ENCODE data around the gene IMMP2L.

Gene IMMP2L

DNA sequence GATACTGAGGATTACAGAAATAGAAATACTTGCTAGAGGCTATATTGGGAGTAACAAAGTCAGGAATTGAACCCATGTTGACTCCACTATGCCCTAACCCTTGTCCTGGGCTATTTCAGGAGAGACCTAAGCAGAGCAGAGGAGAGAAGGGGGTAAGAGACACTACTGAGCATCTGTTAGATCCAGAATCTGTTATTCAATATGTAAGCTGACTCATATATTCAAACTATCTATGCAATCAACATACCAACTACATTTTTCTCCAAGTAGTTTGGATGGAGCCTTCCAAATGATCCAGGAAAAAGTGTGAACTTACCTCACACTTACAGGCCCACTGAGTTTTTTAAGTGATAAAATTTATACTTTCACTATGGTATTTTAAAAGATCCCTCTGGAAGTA, 216.1 kb downstream of the IMMP2L start:
- TF ChIP-seq, protein P1, sequence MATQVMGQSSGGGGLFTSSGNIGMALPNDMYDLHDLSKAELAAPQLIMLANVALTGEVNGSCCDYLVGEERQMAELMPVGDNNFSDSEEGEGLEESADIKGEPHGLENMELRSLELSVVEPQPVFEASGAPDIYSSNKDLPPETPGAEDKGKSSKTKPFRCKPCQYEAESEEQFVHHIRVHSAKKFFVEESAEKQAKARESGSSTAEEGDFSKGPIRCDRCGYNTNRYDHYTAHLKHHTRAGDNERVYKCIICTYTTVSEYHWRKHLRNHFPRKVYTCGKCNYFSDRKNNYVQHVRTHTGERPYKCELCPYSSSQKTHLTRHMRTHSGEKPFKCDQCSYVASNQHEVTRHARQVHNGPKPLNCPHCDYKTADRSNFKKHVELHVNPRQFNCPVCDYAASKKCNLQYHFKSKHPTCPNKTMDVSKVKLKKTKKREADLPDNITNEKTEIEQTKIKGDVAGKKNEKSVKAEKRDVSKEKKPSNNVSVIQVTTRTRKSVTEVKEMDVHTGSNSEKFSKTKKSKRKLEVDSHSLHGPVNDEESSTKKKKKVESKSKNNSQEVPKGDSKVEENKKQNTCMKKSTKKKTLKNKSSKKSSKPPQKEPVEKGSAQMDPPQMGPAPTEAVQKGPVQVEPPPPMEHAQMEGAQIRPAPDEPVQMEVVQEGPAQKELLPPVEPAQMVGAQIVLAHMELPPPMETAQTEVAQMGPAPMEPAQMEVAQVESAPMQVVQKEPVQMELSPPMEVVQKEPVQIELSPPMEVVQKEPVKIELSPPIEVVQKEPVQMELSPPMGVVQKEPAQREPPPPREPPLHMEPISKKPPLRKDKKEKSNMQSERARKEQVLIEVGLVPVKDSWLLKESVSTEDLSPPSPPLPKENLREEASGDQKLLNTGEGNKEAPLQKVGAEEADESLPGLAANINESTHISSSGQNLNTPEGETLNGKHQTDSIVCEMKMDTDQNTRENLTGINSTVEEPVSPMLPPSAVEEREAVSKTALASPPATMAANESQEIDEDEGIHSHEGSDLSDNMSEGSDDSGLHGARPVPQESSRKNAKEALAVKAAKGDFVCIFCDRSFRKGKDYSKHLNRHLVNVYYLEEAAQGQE (IDR thresholded peaks at IDR 0.05; ENCODE audit: insufficient read depth in 1 of 2, low read depth in 2 of 2, low read length in 2 of 2), result no peak

DNA sequence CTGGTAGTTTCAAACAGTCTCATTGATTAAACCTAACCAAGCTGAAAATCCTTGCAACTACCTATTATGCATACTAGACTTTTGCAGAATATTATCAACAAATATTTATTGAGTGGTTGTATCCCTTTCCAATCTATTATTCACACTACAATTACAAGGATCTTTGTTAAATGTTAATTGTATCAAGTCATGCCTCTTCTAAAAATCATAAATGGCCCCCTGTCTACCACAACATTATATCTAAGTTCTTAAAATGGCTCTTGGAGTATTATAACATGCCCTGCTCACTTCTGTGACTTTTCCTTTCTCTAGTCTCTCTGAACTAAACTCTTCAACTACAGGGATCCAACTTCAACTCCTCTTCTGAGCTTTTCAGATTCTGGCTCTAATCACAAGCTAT, 219.3 kb downstream of the IMMP2L start:
- TF ChIP-seq TAF1 (IDR thresholded peaks at IDR 0.05; ENCODE audit: borderline replicate concordance, insufficient read depth, low read length) (no peak), FOXP2 (optimal IDR thresholded peaks at IDR 0.05; ENCODE audit: borderline replicate concordance, extremely low read depth, extremely low read length, insufficient read depth) (no peak), POLR2AphosphoS5 (IDR thresholded peaks at IDR 0.05; ENCODE audit: low read depth, low read length) (no peak), SIN3A (IDR thresholded peaks at IDR 0.05; ENCODE audit: borderline replicate concordance, insufficient read depth, low read length) (no peak)
- TF ChIP-seq, protein P1 (IDR thresholded peaks at IDR 0.05; ENCODE audit: insufficient read depth in 1 of 2, low read depth in 2 of 2, low read length in 2 of 2), result no peak

- TF ChIP-seq FOXP2 (optimal IDR thresholded peaks at IDR 0.05; ENCODE audit: borderline replicate concordance, extremely low read depth, extremely low read length, insufficient read depth) (no peak), SIN3A (IDR thresholded peaks at IDR 0.05; ENCODE audit: borderline replicate concordance, insufficient read depth, low read length) (no peak), POLR2AphosphoS5 (IDR thresholded peaks at IDR 0.05; ENCODE audit: low read depth, low read length) (no peak), TAF1 (IDR thresholded peaks at IDR 0.05; ENCODE audit: borderline replicate concordance, insufficient read depth, low read length) (no peak)
- TF ChIP-seq, protein P1 (IDR thresholded peaks at IDR 0.05; ENCODE audit: insufficient read depth in 1 of 2, low read depth in 2 of 2, low read length in 2 of 2), result no peak
Measured at GRCh38 chr7:111339006-111339405, 223.3 kb downstream of the IMMP2L start.

- TF ChIP-seq SIN3A (IDR thresholded peaks at IDR 0.05; ENCODE audit: borderline replicate concordance, insufficient read depth, low read length) (no peak), POLR2AphosphoS5 (IDR thresholded peaks at IDR 0.05; ENCODE audit: low read depth, low read length) (no peak), FOXP2 (optimal IDR thresholded peaks at IDR 0.05; ENCODE audit: borderline replicate concordance, extremely low read depth, extremely low read length, insufficient read depth) (no peak)
Measured at GRCh38 chr7:111333010-111333409, 229.3 kb downstream of the IMMP2L start.

DNA sequence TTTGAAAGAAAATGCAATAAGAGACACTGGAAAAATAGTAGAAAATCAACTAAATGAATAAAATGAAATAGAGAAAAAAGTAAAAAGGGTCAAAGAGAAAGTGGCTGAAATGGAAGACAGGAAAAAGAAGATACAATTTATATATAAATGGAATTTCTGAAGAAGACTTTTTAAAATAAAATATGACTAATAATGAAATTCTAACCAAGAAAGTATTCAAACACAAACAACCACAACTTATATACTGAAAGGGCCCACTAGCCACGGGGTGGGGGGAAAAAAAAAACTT, 232.1 kb downstream of the IMMP2L start:
- TF ChIP-seq SIN3A (IDR thresholded peaks at IDR 0.05; ENCODE audit: borderline replicate concordance, insufficient read depth, low read length) (no peak), TAF1 (IDR thresholded peaks at IDR 0.05; ENCODE audit: borderline replicate concordance, insufficient read depth, low read length) (no peak)

- TF ChIP-seq TAF1 (IDR thresholded peaks at IDR 0.05; ENCODE audit: borderline replicate concordance, insufficient read depth, low read length) (no peak), SIN3A (IDR thresholded peaks at IDR 0.05; ENCODE audit: borderline replicate concordance, insufficient read depth, low read length) (no peak)
Measured at GRCh38 chr7:111329367-111330234, 232.7 kb downstream of the IMMP2L start.

DNA sequence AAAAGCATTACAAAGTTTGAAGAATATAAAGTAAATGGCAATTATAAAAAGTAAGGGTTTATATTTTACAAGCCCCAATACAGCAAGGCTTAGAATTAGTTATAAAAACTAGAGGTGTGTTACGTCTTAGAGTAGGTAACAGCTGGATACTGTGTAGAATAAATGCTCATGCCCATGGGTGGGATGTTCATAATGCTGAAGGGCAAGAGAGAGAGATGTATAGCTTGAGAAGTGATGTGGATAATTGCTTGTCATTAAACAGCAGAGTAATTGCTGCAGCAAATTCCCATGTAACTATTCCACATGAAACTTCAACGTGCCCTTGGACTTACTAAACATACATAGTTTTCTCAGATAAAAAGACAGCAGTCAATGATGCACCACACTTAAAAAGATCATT, 233.8 kb downstream of the IMMP2L start:
- TF ChIP-seq, protein P1 (IDR thresholded peaks at IDR 0.05; ENCODE audit: insufficient read depth in 1 of 2, low read depth in 2 of 2, low read length in 2 of 2), result no peak
- TF ChIP-seq TAF1 (IDR thresholded peaks at IDR 0.05; ENCODE audit: borderline replicate concordance, insufficient read depth, low read length), result no peak
- TF ChIP-seq SIN3A (IDR thresholded peaks at IDR 0.05; ENCODE audit: borderline replicate concordance, insufficient read depth, low read length), result no peak
- no peak for TF ChIP-seq FOXP2 (optimal IDR thresholded peaks at IDR 0.05; ENCODE audit: borderline replicate concordance, extremely low read depth, extremely low read length, insufficient read depth)
